CD4-positive, alpha-beta T cell treated with Interferon gamma for 1 hour (primary cell): ENCODE results near the gene MRM3.
"Not testable (repeated sequence)": the region's sequence is repeated elsewhere in the genome, so short reads cannot be mapped to it uniquely, and the experiment has no call there.

Experiments
- DNase-seq: peaks from one replicate; pipeline ENCODE4 v3.0.0-alpha.2; 2020

The MRM3 gene

DNA sequence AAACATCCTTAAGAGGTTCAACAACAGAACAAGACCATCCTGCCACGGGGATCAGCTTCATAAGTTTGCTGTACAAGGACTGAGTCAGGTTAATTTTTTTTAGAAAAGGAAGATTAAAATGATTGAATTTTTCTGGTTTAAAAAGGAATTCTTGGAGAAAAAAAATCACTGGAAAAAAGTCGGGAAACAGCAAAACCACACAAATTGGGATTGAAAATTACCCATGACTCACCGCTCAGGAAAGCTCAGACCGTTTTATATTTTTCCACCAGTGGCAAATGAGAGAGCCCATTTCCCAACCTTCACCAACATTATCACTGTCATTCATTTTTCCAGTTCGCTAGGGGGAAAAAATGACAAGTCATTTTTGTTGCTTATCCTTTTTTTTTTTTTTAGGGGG lies 46.6 kb downstream of the MRM3 start:
- DNase-seq, result no peak

DNA sequence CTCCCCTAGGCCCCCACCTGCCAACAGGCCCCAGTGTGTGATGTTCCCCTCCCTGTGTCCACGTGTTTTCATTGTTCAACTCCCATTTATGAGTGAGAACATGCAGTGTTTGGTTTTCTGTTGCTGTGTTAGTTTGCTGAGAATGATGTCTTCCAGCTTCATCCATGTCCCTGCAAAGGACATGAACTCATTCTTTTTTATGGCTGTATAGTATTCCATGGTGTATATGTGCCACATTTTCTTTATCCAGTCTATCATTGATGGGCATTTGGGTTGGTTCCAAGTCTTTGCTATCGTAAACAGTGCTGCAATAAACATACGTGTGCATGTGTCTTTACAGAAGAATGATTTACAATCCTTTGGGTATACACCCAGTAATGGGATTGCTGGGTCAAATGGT lies 47.5 kb downstream of the MRM3 start:
- not testable (repeated sequence) for DNase-seq

DNA sequence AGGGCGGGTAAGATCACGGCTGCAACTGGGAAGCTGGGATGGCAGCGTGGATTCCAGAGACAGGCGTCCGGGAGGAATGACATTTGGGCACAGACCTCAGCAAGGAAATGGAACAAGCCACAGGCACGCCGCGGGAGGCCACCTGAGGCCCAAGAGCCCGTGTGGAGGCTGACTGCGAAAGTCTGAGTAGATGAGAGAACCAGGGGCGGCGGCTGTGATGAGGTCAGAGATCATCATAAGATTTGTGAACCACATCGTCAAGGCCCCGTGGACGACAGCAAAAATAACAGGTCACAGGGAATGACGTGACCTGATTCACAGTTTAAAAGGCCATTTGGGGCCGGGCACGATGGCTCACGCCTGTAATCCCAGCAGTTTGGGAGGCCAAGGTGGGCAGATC lies 48.2 kb downstream of the MRM3 start:
- no peak for DNase-seq

DNA sequence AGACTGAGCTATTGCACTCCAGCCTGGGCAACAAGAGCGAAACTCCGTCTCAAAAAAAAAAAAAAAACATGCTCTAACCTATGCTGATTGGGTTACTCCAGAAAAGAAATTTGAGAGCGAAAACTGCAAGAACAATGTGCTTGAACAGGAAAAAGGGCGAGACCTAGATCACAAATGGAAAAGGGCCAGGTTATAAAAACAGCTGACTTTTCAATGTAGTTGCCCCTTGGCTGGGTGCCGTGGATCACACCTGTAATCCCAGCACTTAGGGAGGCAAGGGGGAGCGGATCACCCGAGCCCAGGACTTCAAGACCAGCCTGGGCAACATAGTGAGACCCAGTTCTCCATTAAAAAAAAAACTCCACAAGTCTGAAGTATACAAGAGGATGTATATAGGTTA lies 48.8 kb downstream of the MRM3 start:
- DNase-seq, result no peak

DNA sequence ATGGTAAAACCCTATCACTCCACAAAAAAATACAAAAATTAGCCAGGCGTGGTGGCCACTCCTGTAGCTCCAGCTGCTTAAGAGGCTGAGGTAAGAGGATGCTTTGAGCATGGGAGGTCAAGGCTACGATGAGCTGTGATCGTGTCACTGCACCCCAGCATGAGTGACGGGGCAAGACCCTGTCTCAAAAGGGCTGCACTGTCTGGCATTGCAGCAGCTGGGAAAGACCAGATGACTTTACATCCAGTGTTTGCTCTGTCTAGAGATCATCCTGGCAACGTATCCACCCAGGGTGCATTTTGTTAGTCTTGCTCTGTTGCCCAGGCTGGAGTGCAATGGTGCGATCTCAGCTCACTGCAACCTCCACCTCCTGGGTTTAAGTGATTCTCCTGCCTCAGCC lies 52.0 kb downstream of the MRM3 start:
- no peak for DNase-seq

DNA sequence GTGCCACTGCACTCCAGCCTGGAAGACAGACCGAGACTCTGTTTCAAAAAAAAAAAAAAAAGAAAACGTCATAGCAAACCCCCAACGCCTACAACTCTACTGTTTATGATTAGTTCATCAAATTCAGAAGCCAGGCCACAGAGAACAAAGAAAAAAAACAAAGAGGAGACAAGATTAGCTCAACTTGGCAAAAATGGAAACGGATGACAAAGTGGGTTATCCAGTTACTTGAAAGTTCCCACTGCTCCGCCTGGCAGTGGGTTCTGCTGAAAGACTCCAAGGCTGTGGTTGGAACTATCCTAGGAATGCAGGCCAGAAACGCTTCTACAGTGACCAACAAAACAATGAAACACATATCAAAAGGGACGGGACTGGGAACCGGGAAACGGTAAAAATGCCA lies 53.1 kb downstream of the MRM3 start:
- DNase-seq, result no peak

DNA sequence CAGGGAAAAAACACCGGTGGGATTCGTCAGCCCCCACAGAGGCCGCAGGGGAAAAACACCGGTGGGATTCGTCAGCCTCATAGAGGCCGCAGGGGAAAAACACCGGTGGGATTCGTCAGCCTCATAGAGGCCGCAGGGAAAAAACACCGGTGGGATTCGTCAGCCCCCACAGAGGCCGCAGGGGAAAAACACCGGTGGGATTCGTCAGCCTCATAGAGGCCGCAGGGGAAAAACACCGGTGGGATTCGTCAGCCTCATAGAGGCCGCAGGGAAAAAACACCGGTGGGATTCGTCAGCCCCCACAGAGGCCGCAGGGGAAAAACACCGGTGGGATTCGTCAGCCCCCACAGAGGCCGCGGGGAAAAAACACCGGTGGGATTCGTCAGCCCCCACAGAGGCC lies 53.6 kb downstream of the MRM3 start:
- not testable (repeated sequence) for DNase-seq

DNA sequence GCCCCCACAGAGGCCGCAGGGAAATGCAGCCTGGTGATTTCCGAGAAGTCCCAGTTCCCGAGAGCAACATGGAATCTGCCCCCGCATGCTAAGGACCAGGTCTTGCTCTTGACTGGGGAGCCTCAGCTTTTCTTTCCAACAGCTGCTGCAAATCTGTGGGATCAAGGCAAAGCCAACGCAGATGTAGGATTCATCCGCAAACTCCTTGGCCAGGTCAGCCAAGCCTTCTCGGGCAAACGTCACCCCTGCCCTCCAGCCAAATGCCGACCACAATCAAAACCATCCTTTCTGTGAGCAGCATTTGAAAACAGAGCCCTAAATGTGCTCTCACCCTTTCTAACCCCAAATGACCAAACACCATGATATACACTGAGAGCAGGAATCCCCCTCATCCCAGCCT lies 54.0 kb downstream of the MRM3 start:
- no peak for DNase-seq

DNA sequence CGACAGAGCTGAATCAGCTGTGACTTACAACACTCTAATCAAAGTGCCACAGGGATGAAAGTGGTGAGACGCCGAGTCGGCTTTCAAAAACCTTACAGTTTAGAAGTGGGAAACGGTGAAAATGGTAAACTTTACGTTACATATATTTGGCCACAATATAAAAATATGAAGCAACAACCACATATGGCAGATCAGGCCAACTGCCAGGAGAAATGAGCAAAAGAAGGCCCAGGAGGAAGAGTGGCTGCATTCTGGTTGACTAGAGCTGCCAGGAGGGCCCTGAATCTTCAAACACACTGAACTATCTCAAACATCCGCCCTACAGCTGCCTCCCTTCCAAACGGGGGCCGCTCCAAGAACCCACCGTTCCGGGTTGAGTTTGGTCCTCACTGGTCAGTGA lies 56.3 kb downstream of the MRM3 start:
- DNase-seq, result no peak

DNA sequence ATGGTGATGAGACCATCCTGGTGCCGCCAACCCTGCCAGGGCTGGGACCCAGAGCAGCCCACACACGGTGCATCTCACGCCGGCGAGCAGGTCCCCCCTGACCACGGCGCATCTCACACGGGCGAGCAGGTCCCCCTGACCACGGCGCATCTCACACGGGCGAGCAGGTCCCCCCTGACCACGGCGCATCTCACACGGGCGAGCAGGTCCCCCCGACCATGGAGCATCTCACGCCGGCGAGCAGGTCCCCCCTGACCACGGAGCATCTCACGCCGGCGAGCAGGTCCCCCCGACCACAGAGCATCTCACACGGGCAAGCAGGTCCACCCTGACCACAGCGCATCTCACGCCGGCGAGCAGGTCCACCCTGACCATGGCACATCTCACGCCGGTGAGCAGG lies 59.2 kb downstream of the MRM3 start:
- DNase-seq, result no peak
